Lower leg skin (tissue), 4 donors: Measurements from ENCODE around the gene ELL3. TPM values are rescaled to one million over a fixed set of nuclear protein-coding genes. Genes with fewer than 3 reads are reported as not detected.
A peak's percentile ranks its signal among the peaks of the same experiment; 100 is the strongest.
"Not testable (repeated sequence)": the region's sequence is repeated elsewhere in the genome, so short reads cannot be mapped to it uniquely, and the experiment has no call there.

ENCODE experiments used
- DNase-seq, 2 donors: peaks; one replicate each; pipeline ENCODE4 v3.0.0-alpha.2; 2019; ENCODE audit warnings: low spot score in 2 of 2
- H3K4me3 ChIP-seq: fragments of 200-600 bp; sonication (generic); 2 replicates; pipeline ENCODE4 v1.5.1; 2017; ENCODE audit warnings: mild to moderate bottlenecking, low read depth; ENCODE audit not compliant: poor library complexity, severe bottlenecking
- POLR2A ChIP-seq, 2 donors: fragments of 450-650 bp; IDR thresholded peaks; one replicate each; pipeline ENCODE4 v1.6.1; 2016 to 2017; ENCODE audit warnings: antibody characterized with exemption in 2 of 2, mild to moderate bottlenecking in 1 of 2, moderate library complexity in 1 of 2
- WGBS, 2 donors: methylation state at CpG; one replicate each; pipeline ENCODE4 v1.1.5; 2018; 5-methylcytosine and 5-hydroxymethylcytosine counted together
- intact Hi-C: fragments of 100-400 bp; cut with DNase I; formaldehyde crosslinking; loops from one replicate; pipeline ENCODE4 v1.15.0; 2023; ENCODE audit warnings: low total_unique reads
- total RNA-seq, 4 donors: library from RNA; depleted of rRNA; stranded (reverse); fragments of >200 nt; gene quantifications; one replicate each; pipeline ENCODE4 v1.1.0, GENCODE V29; 2016
- TF ChIP-seq, protein P1 (sequence below), 3 donors: fragments of 450-650 bp; IDR thresholded peaks; one replicate each; pipeline ENCODE4 v1.5.1; 2016; ENCODE audit warnings: antibody characterized with exemption in 3 of 3, mild to moderate bottlenecking in 3 of 3, moderate library complexity in 2 of 3

Gene ELL3, protein sequence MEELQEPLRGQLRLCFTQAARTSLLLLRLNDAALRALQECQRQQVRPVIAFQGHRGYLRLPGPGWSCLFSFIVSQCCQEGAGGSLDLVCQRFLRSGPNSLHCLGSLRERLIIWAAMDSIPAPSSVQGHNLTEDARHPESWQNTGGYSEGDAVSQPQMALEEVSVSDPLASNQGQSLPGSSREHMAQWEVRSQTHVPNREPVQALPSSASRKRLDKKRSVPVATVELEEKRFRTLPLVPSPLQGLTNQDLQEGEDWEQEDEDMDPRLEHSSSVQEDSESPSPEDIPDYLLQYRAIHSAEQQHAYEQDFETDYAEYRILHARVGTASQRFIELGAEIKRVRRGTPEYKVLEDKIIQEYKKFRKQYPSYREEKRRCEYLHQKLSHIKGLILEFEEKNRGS
- total RNA-seq, result 10 to 100 TPM; 55.4 to 68.7 (median 59.1) TPM

DNA sequence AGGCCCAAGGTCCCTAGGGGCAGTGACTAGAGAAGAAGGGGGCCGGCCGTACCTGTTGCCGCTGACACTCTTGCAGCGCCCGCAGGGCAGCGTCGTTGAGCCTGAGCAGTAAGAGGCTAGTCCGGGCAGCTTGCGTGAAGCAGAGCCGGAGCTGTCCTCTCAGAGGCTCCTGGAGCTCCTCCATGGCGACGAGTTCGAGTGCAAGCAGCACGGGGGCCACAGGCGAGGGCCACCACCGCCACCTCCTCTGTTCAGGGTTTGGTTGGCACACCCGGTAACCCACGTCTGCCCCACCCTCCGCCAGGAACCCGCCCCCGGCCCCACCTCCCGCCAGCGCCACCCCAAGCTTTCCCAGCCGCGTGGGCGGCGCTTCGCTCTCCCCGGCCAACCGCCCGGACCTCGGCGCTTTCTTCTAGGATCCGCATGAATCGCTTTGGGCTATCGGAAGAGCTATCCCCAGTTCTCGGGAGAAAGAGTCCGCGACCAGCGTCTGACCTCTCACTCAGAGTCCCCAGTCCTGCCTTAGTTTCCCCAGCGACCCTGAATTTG lies at the start of gene ELL3:
Gene ELL3 (minus strand): TSS at position 249 of the 549 bp plus-strand sequence. CDS start 65 bp downstream, at position 184.
- 0 to 2% methylated on average over 10 to 18 of the region's 41 CpGs for WGBS, 2 donors
- intact Hi-C loops, result no loop called here
- TF ChIP-seq POLR2A (IDR thresholded peaks at IDR 0.05), result no peak
- TF ChIP-seq, protein P1, sequence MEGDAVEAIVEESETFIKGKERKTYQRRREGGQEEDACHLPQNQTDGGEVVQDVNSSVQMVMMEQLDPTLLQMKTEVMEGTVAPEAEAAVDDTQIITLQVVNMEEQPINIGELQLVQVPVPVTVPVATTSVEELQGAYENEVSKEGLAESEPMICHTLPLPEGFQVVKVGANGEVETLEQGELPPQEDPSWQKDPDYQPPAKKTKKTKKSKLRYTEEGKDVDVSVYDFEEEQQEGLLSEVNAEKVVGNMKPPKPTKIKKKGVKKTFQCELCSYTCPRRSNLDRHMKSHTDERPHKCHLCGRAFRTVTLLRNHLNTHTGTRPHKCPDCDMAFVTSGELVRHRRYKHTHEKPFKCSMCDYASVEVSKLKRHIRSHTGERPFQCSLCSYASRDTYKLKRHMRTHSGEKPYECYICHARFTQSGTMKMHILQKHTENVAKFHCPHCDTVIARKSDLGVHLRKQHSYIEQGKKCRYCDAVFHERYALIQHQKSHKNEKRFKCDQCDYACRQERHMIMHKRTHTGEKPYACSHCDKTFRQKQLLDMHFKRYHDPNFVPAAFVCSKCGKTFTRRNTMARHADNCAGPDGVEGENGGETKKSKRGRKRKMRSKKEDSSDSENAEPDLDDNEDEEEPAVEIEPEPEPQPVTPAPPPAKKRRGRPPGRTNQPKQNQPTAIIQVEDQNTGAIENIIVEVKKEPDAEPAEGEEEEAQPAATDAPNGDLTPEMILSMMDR (IDR thresholded peaks at IDR 0.05), result no peak
- peak within 1 kb of the TSS; percentile 61 for H3K4me3 ChIP-seq
- peak; percentile 73 to 94 for DNase-seq

DNA sequence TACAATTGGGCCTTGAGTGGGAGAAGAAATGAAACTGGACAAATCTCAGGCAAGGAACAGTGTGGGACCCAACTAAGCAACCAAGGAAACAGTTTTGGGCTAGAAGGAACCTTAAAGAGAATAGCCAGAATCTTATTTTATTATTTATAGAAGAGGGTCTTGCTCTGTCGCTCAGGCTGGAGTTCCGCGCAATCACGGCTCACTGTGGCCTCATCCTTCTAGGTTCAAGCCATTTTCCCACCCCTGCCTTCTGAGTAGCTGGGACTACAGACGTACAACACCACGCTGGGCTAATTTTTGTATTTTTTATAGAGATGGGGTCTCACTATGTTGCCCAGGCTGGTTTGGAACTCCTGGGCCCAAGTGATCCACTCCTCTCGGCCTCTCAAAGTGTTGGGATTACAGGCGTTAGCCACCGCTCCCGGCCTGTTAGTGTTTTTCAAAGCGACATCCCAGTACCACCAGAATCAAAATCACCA lies 49.3 kb upstream of the ELL3 start:
- H3K4me3 ChIP-seq, result no peak overlapping the region
- WGBS, 2 donors, result 94 to 97% methylated on average over 11 of the region's 11 CpGs
- intact Hi-C loops, result no loop called here
- DNase-seq, result peak in 1 of 2 donors; percentile 53
- TF ChIP-seq, protein P1 (IDR thresholded peaks at IDR 0.05), result no peak
- no peak for TF ChIP-seq POLR2A (IDR thresholded peaks at IDR 0.05)

DNA sequence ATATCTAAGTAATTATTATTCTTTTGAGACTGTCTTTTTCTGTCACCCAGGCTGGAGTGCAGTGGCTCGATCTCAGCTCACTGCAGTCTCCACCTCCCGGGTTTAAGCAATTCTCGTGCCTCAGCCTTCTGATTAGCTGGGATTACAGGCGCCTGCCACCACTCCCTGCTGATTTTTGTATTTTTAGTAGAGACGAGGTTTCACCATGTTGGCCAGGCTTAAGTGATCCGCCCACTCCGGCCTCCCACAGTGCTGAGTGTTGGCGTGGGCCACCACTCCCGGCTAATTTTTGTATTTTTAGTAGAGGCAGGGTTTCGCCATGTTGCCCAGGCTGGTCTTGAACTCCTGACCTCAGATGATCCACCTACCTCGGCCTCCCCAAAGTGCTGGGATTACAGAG lies 48.5 kb upstream of the ELL3 start:
- intact Hi-C loops, H3K4me3 ChIP-seq: not testable (repeated sequence)
- 89 to 92% methylated on average over 11 of the region's 11 CpGs for WGBS, 2 donors
- peak in 1 of 2 donors; percentile 50 for DNase-seq

DNA sequence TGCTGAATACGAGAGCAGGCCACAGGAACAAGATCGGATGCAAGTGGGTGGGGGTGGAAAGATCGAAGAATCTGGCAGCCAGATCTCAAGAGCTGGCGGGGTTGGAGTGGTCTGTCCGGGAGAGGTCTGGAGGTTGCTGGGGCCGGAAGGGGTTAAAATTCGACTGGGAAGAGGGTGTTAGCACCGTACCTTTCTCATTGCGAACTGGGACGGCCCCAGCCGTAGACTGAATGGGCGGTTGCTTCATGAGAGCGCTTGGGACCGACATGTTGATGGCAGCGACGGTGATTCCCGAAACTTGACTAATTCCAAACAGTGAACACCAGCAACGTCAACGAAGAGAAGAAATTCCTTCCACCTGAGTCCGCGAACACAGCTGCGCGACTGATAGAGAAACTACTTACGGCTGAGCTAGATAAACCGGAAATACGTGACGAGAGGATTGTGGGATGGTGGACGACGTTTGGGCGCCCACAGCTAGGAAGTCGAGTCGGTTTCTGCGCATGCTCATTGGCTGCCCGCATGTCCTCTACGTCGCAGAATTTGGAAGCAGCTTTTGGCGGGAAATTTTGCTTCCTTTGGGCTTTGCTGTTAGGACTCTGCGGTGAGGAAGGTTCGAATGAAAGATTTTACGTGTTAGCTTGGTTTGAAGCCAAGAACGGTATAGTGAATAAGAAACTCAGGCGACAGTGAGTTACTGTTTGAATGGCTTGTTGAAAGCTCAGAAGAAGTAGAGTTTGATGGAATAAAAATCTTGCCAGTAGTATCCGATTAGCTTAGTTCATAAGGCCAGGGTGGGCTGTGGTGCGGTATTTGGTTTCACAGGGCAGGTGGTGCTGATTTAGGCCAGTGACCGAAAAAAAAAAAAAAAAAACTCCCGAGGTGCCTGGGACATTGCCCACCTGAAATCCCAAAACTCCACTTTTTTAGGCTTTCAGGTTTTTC lies 47.8 kb upstream of the ELL3 start, which contains the start of gene MFAP1:
Gene MFAP1 (minus strand): TSS at position 389 of the 945 bp plus-strand sequence. CDS start 121 bp downstream, at position 268.
- intact Hi-C loops, result no loop called here
- WGBS, 2 donors, result 8% methylated on average over 46 of the region's 46 CpGs
- peak within 1 kb of the TSS; percentile 63 for H3K4me3 ChIP-seq
- peak in 1 of 2 donors; percentile 56 for TF ChIP-seq POLR2A (IDR thresholded peaks at IDR 0.05)
- TF ChIP-seq, protein P1 (IDR thresholded peaks at IDR 0.05), result no peak
- peak; percentile 96 to 98 for DNase-seq

DNA sequence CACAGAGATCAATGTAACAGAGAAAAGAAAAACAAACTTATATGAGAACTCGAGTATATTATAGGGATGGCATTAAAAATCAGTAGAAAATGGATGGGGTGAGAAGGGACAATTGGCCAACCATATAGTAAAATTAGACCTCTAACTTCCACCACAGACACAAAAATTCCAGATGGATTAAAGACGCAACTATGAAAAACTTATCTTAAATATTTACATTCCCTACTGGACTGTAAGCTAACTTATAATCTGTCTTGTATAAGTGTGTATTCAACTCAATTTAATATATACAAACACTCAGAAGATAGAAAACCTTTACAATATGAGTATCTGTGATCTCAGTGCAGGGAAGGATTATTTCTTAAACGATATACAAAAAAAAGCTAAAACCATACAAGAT lies 44.7 kb upstream of the ELL3 start:
- no peak overlapping the region for H3K4me3 ChIP-seq
- intact Hi-C loops, result no loop called here
- TF ChIP-seq, protein P1 (IDR thresholded peaks at IDR 0.05), result no peak
- TF ChIP-seq POLR2A (IDR thresholded peaks at IDR 0.05), result no peak
- 76 to 81% methylated on average over 3 of the region's 3 CpGs for WGBS, 2 donors
- DNase-seq, result no peak

DNA sequence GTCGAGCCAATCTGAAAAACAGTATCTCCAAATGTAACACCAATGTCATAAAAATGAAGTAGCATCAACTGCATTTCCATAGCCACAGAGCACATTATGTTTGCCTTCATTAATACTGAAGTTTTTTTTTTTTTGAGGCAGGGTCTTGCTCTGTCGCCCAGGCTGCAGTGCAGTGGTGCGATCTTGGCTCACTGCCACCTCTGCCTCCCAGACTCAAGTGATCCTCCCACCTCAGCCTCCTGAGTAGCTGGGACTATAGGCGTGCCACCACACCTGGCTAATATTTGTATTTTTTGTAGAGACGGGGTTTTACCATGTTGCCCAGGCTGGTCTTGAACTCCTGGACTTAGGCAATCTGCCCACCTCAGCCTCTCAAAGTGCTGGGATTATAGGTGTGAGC lies 38.3 kb upstream of the ELL3 start:
- intact Hi-C loops, DNase-seq, H3K4me3 ChIP-seq: not testable (repeated sequence)
- 90 to 92% methylated on average over 5 of the region's 5 CpGs for WGBS, 2 donors
